KOPT-K1 (cell line): ENCODE data around the gene CERS4.
"Not testable (repeated sequence)": the region's sequence is repeated elsewhere in the genome, so short reads cannot be mapped to it uniquely, and the experiment has no call there.

Experiments
- H3K27ac ChIP-seq: fragments of 200-600 bp; sonication (generic); 2 replicates; pipeline ENCODE4 v1.5.1; 2016; ENCODE audit warnings: antibody characterized with exemption, mild to moderate bottlenecking, low read depth, low read length; ENCODE audit not compliant: poor library complexity, severe bottlenecking
- H3K36me3 ChIP-seq: fragments of 200-600 bp; sonication (generic); 2 replicates; pipeline ENCODE4 v1.5.1; 2017; ENCODE audit warnings: antibody characterized with exemption, mild to moderate bottlenecking, low read length, moderate library complexity; ENCODE audit not compliant: insufficient read depth
- H3K9me3 ChIP-seq: fragments of 200-600 bp; sonication (generic); 2 replicates; pipeline ENCODE4 v1.5.1; 2017; ENCODE audit warnings: antibody characterized with exemption, low read length, mild to moderate bottlenecking; ENCODE audit not compliant: insufficient read depth, poor library complexity, severe bottlenecking

The CERS4 gene

DNA sequence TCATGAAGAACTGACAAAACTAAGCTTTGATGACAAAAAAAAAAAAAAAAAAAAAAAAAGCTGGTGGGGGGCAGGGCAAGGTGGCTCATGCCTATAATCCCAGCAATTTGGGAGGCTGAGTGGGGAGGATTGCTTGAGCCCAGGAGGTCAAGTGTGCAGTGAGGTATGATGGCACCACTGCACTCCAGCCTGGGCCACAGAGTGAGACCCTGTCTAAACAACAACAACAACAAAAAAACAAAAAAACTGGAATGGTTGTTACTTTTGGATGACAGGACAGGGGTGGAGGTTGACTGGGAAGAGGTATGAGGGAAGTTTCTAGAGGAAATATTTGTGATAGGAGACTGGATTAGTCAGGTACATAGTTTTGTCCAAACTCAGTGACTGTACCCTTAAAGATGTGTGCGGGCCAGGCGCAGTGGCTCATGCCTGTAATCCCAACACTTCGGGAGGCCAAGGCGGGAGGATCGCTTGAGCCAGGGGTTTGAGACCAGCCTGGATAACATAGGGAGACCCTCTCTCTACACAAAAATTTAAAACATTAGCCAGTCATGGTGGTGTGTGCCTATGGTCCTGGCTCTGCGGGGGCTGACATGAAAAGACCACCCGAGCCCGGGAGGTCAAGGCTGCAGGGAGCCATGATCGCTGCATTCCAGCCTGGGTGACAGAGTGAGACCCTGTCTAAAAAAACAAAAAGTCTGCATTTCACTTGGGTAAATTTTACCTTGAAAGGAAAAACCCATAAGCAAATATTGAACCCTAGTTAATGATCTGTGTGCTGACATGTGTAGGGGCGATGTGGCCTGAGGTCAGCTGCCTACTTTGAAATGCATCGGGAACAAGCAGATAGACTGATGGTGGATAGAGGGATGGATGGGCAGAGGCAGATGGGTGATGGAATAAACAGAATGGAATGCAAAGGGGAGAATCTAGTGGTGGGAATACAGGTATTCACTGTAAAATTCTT is 37.0 kb downstream of the CERS4 start:
- Histone ChIP-seq H3K9me3 (peaks cover 9% of the 10 kb centered on the region), H3K36me3 (no peaks in the 10 kb centered on the region), H3K27ac (no peak overlapping the region)

DNA sequence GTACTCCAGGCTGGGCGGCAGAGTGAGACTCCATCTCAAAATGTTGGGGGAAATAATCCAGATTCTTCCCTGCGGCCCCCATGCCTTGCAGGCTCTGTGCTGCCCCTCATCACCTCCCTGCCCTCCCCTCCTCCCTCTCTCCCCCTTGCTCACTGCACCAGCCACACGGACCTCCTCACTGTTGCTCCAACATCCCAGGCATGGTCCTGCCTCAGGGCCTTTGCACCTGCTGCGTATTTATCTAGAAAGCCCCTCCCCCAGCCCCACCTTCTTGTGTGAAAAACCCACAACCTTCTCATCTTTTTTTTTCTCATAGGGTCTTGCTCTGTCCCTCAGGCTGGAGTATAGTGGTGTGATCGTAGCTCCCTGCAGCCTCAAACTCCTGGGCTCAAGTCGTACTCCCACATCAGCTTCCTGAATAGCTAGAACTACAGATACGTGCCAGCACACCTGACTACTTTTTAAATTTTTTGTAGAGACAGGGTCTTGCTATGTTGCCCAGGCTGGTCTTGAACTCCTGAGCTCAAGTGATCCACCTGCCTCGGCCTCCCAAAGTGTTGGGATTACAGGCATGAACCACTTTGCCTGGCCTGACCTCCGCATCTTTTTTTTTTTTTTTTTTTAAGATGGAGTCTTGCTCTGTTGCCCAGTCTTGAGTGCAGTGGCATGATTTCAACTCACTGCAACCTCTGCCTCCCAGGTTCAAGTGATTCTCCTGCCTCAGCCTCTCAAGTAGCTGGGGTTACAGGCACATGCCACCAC is 38.1 kb downstream of the CERS4 start:
- not testable (repeated sequence) for H3K27ac ChIP-seq, H3K9me3 ChIP-seq, H3K36me3 ChIP-seq

DNA sequence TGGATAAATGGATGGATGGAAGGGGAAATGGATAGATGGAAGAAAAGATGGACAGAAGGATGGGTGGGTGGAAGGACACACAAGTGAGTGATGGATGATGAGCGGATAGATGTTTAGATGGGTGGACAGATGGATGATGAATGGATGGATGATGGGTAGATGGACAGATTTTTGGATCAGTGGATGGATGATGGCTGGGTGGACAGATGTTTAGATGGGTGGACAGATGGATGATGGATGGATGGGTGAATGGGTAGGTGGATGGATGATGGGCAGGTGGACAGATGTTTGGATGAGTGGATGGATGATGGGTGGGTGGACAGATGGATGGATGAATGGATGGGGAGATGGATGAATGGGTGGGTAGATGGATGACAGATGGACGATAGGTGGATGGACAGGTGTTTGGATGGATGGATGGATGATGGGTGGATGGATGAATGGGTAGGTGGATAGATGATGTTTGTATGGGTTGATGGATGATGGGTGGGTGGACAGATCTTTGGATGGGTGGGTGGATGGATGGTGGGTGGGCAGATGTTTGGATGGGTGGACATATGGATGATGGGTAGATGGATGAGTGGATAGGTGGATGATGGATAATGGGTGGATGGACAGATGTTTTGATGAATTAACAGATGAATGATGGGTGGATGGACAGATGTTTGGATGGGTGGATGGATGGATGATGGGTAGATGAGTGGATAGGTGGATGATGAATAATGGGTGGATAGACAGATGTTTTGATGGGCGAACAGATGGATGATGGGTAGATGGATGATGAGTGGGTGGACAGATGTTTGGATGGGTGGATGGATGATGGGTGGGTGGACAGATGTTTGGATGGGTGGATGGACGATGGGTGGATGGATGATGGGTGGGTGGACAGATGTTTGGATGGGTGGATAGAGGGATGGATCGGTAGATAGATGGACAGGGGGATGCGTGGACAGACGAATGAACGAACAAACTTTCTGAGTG is 39.5 kb downstream of the CERS4 start:
- Histone ChIP-seq H3K27ac (no peak overlapping the region), H3K36me3 (no peaks in the 10 kb centered on the region), H3K9me3 (no peaks in the 10 kb centered on the region)

DNA sequence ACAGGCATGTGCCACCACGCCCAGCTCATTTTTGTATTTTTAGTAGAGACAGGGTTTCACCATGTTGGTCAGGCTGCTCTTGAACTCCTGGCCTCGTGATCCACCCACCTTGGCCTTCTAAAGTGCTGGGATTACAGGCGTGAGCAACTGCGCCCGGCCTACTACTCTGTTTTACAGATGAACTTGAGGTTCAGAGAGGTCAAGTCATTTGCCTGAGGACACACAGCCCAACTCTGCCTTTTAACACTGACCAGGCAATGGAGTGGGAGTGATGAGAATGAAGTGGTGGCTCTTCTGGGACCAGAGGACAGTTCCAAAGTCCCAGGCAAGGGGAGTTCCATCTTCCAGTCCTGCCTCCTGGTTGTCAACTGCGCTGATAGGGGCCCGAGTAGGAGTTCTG is 41.4 kb downstream of the CERS4 start:
- Histone ChIP-seq H3K9me3 (no peaks in the 10 kb centered on the region), H3K27ac (no peak overlapping the region), H3K36me3 (no peaks in the 10 kb centered on the region)

DNA sequence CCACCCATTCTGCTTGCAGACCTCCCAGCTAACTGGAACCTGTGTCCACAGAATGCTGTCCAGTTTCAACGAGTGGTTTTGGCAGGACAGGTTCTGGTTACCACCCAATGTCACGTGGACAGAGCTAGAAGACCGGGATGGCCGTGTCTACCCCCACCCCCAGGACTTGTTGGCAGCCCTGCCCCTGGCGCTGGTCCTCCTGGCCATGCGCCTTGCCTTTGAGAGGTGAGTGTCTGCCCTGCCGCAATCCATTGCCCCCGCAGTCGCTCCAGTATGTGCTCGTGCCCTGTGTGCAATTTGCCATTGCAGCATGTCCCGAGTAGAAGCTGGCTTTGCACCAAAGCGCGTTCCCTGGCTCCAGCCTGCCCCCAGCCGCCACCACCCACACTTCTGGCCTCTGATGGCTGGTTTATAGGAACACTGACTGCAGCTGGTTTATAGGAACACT is 41.9 kb downstream of the CERS4 start:
- H3K36me3 ChIP-seq, result no peaks in the 10 kb centered on the region
- H3K9me3 ChIP-seq, result no peaks in the 10 kb centered on the region
- H3K27ac ChIP-seq, result no peak overlapping the region

DNA sequence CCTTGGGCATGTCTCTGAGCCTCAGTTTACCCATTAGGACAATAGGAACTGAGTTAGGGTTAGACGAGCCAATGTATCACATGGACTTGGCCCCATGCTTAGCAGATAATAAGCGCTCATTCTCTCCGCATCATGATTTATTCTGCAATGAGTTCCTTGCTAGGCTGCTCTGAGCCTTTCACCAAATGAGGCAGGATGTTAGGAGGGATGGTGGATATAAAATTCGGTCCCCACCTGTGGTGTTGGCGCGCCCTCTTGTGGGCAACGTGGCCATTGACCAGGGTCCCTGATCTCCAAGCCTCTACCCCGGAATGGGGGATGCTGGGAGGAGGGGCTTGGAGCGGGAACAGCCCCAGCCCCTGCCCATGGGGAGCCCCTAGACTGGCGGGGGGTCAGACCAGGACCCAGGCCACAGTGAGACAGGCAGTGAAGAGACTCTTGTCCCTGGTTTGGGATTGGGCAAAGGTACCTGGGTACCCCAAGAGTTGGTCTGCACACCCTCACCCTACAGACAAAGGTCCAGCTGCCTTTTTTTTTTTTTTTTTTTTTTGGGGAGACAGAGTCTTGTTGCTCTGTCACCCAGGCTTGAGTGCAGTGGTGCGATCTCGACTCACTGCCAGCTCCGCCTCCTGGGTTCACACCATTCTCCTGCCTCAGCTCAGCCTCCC is 43.9 kb downstream of the CERS4 start:
- H3K9me3 ChIP-seq, result no peaks in the 10 kb centered on the region
- H3K27ac ChIP-seq, result no peak overlapping the region
- H3K36me3 ChIP-seq, result no peaks in the 10 kb centered on the region

DNA sequence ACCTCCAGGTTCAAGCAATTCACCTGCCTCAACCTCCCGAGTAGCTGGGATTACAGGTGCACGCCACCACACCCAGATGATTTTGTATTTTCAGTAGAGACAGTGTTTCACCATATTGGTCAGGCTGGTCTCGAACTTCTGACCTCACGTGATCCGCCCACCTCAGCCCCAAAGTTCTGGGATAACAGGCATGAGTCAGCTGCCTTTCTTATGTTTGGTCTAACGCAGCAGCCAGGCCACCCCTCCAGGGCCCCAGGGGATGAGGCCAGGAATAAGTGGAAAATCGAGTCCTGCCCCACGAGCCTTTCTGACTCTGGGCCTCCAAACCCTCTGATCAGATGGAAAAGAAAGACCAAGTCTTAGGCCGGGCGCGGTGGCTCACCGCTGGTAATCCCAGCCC is 44.5 kb downstream of the CERS4 start:
- Histone ChIP-seq H3K9me3 (no peaks in the 10 kb centered on the region), H3K27ac (no peak overlapping the region), H3K36me3 (no peaks in the 10 kb centered on the region)

DNA sequence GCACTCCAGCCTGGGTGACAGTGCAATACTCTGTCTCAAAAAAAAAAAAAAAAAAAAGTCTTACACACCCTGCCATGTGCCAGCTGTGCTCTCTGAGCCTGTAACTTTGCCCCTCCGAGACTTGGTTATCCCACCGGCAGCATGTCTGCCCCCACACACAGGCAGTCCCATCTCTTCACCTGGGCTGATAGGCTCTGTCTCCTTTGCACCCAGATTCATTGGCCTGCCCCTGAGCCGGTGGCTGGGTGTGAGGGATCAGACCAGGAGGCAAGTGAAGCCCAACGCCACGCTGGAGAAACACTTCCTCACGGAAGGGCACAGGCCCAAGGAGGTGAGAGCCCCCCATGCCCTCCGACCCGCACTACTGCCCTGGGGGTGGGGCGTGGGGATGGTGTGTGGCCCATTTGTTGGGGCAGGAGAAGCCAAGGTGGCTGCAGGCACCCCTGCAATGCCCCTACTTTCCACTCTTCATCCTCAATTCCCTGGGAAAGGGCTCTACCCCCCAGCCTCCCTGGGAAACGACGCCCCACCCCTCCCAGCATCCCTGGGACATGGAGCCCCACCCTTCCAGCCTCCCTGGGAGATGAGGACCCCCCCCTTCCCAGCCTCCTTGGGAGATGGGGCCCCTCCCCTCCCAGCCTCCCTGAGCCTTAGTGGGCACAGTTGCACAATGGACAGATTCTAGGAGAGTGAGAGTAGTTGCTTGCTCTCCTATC is 45.3 kb downstream of the CERS4 start:
- H3K9me3 ChIP-seq, result no peaks in the 10 kb centered on the region
- no peak overlapping the region for H3K27ac ChIP-seq
- H3K36me3 ChIP-seq, result no peaks in the 10 kb centered on the region

DNA sequence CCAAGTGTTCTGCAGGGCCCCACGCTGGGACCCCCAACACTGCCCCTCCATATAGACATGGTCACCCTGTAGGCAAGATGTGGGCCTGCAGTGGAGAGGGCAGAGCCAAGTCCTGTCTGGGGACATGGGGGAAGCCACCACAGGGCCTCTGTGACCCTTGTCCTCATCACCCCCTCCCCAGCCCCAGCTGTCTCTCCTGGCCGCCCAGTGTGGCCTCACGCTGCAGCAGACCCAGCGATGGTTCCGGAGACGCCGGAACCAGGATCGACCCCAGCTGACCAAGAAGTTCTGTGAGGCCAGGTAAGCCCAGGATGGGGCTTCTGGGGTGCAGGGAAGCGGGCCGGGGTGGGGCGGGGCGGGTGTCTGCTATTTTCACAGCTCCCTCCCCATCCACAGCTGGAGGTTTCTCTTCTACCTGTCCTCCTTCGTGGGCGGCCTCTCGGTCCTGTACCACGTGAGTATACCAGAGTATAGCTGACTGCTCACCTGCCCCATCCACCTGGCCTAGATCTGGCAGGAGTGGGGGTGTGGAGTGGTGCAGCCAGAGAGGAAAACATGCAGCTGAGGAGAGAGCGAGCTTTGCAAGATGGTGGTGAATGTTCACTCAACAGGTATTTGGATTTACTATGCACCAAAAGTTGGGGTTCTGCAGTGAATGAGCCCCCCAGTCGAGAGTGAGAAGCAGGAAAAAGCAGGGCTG is 46.4 kb downstream of the CERS4 start:
- Histone ChIP-seq H3K27ac (no peak overlapping the region), H3K9me3 (no peaks in the 10 kb centered on the region), H3K36me3 (no peaks in the 10 kb centered on the region)

DNA sequence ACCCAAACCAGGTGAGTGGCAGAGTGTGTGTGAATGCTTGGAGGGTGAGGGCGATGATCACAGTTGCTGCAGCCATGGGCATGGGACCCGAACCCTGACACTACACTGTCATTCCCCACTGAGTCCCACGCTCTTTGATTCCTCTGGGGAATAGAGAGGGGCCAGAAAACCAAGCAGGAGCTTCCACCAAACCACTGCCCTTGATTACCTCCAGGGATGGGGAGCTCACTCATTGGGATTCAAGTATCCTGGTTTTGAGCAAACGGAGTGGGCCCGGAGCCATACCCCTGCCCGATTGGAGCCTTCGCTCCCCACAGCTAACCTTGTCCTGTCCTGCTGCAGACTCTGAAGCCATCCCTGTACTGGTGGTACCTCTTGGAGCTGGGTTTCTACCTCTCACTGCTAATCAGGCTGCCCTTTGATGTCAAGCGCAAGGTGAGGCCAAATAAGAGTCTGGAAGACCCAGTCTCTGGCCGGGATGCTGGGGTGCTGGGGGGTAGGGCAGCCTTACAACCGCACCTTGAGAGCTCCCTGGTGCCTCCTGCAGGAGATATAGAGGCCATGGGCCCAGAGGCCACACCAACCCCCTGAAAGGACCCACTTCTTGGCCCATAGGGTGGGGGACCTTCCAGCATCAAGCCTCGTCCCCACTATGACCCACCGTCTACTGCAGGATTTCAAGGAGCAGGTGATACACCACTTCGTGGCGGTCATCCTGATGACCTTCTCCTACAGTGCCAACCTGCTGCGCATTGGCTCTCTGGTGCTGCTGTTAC is 47.3 kb downstream of the CERS4 start:
- H3K27ac ChIP-seq, result no peak overlapping the region
- no peaks in the 10 kb centered on the region for H3K9me3 ChIP-seq
- no peaks in the 10 kb centered on the region for H3K36me3 ChIP-seq

DNA sequence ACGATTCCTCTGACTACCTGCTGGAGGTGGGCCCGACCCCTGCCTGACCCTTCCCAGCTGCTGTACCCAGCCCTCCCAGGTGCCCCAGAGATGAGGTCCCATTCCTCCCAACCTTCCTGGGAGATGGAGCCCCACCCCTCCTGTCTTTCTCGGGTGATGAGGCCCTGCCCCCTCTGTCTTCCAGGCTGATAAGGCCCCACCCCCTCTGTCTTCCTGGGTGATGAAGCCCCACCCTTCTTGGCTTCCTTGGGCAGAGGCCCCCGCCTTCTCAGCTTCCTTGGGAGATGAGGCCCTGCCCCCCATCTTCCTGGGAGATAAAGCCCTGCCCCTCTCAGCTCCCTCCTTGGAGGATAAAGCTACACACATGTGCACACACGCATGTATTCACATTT is 47.9 kb downstream of the CERS4 start:
- Histone ChIP-seq H3K36me3 (no peaks in the 10 kb centered on the region), H3K27ac (no peak overlapping the region), H3K9me3 (no peaks in the 10 kb centered on the region)

DNA sequence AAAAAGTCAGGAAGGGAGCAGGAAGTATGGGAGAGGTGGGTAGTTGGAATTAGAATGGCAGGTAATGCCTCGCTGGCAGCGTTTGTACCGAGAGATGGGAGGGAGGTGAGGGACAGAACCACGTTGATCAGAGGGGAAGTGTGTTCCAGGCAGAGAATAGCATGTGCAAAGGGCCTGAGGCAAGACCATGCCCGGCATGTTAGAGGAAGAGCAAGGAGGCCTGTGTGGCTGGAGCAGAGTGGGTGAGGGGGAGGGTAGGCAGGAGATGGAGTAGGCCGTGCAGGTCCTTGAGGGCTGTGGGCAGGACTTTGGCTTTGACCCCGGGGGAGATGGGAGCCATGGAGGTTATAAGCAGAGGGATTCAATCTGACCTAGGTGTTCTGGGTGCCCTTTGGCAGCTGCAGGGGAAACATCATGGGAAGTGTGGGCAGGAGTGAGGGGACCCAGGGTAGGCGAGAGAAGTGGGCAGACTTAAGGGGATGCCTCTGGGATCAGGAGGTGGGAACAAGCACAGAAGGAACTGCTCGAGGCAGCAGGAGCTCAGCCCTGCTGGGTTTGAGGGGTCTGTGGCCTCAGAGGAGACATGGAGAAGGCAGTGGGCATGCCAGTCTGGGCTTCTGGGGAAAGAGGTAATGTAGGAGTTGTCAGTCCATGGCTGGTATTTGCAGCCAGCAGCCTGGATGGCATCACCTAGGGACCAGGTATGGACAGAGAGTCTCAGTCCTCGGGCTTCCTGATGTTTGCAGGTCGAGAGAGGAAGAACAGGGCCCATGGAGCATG is 50.2 kb downstream of the CERS4 start:
- Histone ChIP-seq H3K9me3 (no peaks in the 10 kb centered on the region), H3K27ac (no peak overlapping the region), H3K36me3 (no peaks in the 10 kb centered on the region)
